Fibroblast of villous mesenchyme (primary cell): ENCODE data around the gene LTA4H. TPM values are rescaled to one million over a fixed set of nuclear protein-coding genes. Genes with fewer than 3 reads are reported as not detected.

Experiments used
- DNase-seq: peaks from one replicate; pipeline ENCODE4 v3.0.0-alpha.2; 2010; ENCODE audit warnings: low read depth
- H3K4me3 ChIP-seq: 2 replicates; pipeline ENCODE4 v1.5.1; 2011; ENCODE audit warnings: low read depth, mild to moderate bottlenecking, low read length
- total RNA-seq: library from RNA; depleted of rRNA; stranded (reverse); fragments of >200 nt; gene quantifications from 2 replicates; pipeline ENCODE4 v1.2.3, GENCODE V29; 2012
- TF ChIP-seq, protein P1 (sequence below): IDR thresholded peaks from 2 replicates; pipeline ENCODE4 v1.5.1; 2012; ENCODE audit warnings: low read depth, mild to moderate bottlenecking, low read length; ENCODE audit not compliant: insufficient read depth

LTA4H gene
- total RNA-seq, 1 donor = 79.9 TPM

- TF ChIP-seq, protein P1, sequence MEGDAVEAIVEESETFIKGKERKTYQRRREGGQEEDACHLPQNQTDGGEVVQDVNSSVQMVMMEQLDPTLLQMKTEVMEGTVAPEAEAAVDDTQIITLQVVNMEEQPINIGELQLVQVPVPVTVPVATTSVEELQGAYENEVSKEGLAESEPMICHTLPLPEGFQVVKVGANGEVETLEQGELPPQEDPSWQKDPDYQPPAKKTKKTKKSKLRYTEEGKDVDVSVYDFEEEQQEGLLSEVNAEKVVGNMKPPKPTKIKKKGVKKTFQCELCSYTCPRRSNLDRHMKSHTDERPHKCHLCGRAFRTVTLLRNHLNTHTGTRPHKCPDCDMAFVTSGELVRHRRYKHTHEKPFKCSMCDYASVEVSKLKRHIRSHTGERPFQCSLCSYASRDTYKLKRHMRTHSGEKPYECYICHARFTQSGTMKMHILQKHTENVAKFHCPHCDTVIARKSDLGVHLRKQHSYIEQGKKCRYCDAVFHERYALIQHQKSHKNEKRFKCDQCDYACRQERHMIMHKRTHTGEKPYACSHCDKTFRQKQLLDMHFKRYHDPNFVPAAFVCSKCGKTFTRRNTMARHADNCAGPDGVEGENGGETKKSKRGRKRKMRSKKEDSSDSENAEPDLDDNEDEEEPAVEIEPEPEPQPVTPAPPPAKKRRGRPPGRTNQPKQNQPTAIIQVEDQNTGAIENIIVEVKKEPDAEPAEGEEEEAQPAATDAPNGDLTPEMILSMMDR = no peak
- no peak overlapping the region for H3K4me3 ChIP-seq
- DNase-seq = no peak
These were observed 5.8 kb upstream of the LTA4H start for GRCh38 chr12:96041181-96041580.

DNA sequence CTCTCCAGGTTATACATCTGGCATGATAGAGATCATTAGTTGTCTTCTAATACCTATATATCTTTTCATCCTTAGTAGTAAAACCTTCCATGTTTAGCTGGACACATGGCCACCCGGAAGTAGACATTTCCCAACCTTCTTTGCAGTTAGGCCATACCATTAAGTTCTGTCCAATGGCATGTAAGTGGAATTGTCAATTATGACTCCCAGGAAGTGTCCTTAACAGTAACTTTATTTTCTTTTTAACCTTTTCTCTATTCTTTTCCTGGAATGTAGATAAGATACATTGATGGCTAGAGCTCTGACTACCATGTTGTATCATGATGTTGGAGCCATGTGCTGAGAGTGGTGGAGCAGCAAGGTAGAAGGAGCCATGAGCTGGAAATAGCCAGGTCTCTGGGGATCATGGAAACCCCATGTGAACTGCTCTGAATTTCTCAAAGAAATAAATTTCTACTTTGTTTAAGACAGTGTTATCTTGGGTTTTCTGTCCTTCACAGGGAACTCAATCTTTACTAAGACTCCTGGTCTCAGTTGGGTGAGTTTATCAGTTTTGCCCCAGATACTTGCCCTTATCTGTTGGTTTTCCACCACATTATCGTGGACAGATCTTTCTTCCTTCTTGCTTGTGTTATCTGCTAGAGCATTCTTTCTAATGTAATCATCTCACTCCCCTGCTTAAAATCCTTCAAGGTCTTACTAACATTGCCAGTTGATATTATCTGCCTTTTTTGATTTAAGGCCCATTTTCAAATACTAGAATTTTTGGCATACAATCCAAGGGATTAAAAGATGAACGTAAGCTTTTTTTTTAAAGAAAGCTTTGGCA is 5.1 kb upstream of the LTA4H start:
- no peak for DNase-seq
- TF ChIP-seq, protein P1 = no peak
- H3K4me3 ChIP-seq = no peak overlapping the region

DNA sequence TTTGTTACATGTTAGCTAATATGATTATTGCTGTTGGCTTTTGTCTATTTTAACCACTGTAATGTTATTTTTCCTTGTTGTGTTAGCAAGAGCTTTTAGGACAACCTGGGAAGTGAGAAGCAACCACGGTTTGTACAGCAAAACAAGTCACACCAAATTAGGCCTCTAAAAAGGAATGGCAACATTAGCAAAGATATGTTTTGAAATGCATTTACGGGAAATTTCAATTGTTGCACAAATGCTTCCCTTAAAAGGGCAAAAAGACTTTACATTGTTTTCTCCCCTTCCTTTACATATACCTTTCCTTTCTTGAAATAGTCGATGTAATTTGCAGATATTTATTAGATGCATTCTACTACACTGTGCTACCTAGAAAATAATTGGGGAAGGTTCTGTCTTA is 4.1 kb upstream of the LTA4H start:
- no peak for DNase-seq
- TF ChIP-seq, protein P1 = no peak

DNA sequence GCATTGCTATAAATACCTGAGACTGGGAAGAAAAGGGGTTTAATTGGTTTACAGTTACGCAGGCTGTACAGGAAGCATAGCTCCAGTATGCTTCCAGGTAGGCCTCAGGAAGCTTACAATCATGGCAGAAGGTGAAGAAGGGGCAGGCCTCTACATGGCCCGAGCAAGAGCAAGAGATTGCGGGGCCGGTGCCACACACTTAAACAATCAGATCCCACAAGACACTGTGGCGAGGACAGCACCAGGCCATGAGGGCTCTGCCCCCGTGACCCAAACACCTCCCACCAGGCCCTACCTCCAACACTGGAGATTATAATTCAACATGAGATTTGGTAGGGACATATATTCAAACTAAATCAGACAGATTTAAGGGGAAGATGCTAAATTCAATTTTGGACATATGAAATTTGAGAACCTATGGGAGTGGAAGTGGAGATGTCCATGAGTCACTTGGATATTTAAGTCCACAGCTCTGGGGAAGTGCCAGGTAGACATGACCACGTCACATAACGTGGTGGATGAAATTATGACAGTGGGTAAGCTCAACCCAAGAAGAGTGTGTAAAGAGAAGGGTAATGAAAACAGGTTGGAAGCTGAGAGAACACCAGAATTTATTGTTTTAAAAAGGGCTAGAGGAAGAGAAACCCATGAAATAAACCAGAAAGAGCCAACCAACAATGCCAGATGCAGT is 1.5 kb upstream of the LTA4H start:
- DNase-seq = no peak
- no peak overlapping the region for H3K4me3 ChIP-seq
- TF ChIP-seq, protein P1 = no peak

More for the DNA sequence above, 4.1 kb upstream of the LTA4H start:
- H3K4me3 ChIP-seq = no peak overlapping the region

- TF ChIP-seq, protein P1 = no peak
- DNase-seq = peak; percentile 38
- peak overlapping the region; percentile 94 for H3K4me3 ChIP-seq
These were observed 635 bp downstream of the LTA4H start for GRCh38 chr12:96034621-96035282.

DNA sequence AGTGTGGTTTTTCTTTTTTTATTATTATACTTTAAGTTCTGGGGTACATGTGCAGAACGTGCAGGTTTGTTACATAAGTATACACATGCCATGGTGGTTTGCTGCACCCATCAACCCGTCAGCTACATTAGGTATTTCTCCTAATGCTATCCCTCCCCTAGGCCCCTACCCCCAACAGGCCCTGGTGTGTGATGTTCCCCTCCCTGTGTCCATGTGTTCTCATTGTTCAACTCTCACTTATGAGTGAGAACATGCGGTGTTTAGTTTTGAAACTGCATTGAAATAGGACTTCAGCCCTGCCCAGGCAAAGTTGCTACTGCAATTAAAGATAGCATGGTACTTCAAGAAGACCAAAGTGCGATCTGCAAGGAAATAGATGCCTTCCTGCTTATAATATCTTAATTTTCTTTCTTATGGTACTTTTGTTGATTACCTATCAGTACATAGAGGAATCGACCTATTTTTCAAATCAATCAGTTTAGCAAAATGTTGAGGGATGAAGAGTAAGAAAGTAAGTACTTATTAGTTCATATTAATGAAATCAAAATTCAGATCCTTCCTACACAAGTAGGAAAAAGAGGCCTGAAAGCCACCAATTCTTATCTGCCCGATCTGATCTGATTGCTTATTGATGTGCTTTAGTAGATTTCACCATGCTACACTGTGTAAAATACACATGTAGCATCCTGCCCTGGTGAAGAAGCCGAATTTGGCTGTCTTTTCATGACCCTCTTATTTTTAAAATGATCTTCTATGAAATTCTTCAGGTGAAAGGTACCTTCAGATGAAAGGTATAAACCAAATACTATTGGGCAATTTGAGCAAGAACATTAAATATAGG is 1.6 kb downstream of the LTA4H start:
- no peak for DNase-seq
- TF ChIP-seq, protein P1 = no peak
- peak overlapping the region; percentile 94 for H3K4me3 ChIP-seq
